ENCODE results near the gene BICRAL.

The BICRAL gene

GRCh38 chr6:42911171-42912021, 129.5 kb downstream of the BICRAL start:
- Histone ChIP-seq H3K9me3 (ENCODE audit: low read depth, low read length) (no peaks in the 10 kb centered on the region), H3K9ac (ENCODE audit: insufficient read length) (no peak overlapping the region), H3K27ac (no peak overlapping the region), H3K4me3 (no peak overlapping the region), H3K36me3 (ENCODE audit: insufficient read depth, low read length) (no peaks in the 10 kb centered on the region)
- DNase-seq (ENCODE audit: low read depth, low spot score) = no peak
- TF ChIP-seq POLR2AphosphoS5 (IDR thresholded peaks at IDR 0.05; ENCODE audit: borderline replicate concordance, low read depth, low read length) (no peak), EZH2 (IDR thresholded peaks at IDR 0.05) (no peak), FOXP2 (optimal IDR thresholded peaks at IDR 0.05; ENCODE audit: control extremely low read depth, extremely low read length, insufficient read depth) (no peak)

- TF ChIP-seq FOXP2 (optimal IDR thresholded peaks at IDR 0.05; ENCODE audit: control extremely low read depth, extremely low read length, insufficient read depth) (no peak), EZH2 (IDR thresholded peaks at IDR 0.05) (no peak), POLR2AphosphoS5 (IDR thresholded peaks at IDR 0.05; ENCODE audit: borderline replicate concordance, low read depth, low read length) (no peak)
- no peak for DNase-seq (ENCODE audit: low read depth, low spot score)
Observed at GRCh38 chr6:42914546-42914945, 132.7 kb downstream of the BICRAL start.

GRCh38 chr6:42915732-42916131, 133.9 kb downstream of the BICRAL start, which contains the start of gene PTCRA:
TSS of gene PTCRA (plus strand) at chr6:42916053. CDS start at chr6:42916070, 17 bp downstream.
- Histone ChIP-seq H3K9ac (ENCODE audit: insufficient read length) (no peak within 1 kb of the TSS), H3K27ac (no peak within 1 kb of the TSS), H3K9me3 (ENCODE audit: low read depth, low read length) (no peaks in the 10 kb centered on the region), H3K4me3 (no peak within 1 kb of the TSS), H3K36me3 (ENCODE audit: insufficient read depth, low read length) (no peaks in the 10 kb centered on the region)
- DNase-seq (ENCODE audit: low read depth, low spot score) = no peak
- TF ChIP-seq EZH2 (IDR thresholded peaks at IDR 0.05) (no peak), FOXP2 (optimal IDR thresholded peaks at IDR 0.05; ENCODE audit: control extremely low read depth, extremely low read length, insufficient read depth) (no peak), POLR2AphosphoS5 (IDR thresholded peaks at IDR 0.05; ENCODE audit: borderline replicate concordance, low read depth, low read length) (no peak)

More at GRCh38 chr6:42914546-42914945, 132.7 kb downstream of the BICRAL start:
- Histone ChIP-seq H3K36me3 (ENCODE audit: insufficient read depth, low read length) (no peaks in the 10 kb centered on the region), H3K9ac (ENCODE audit: insufficient read length) (no peak overlapping the region), H3K4me3 (no peak overlapping the region), H3K27ac (no peak overlapping the region), H3K9me3 (ENCODE audit: low read depth, low read length) (no peaks in the 10 kb centered on the region)

- H3K4me3 ChIP-seq = no peak overlapping the region
- TF ChIP-seq EZH2 (IDR thresholded peaks at IDR 0.05) (no peak), FOXP2 (optimal IDR thresholded peaks at IDR 0.05; ENCODE audit: control extremely low read depth, extremely low read length, insufficient read depth) (no peak), POLR2AphosphoS5 (IDR thresholded peaks at IDR 0.05; ENCODE audit: borderline replicate concordance, low read depth, low read length) (no peak)
- DNase-seq (ENCODE audit: low read depth, low spot score) = no peak
- no peaks in the 10 kb centered on the region for H3K9me3 ChIP-seq (ENCODE audit: low read depth, low read length)
- H3K27ac ChIP-seq = no peak overlapping the region
- no peak overlapping the region for H3K9ac ChIP-seq (ENCODE audit: insufficient read length)
- no peaks in the 10 kb centered on the region for H3K36me3 ChIP-seq (ENCODE audit: insufficient read depth, low read length)
Observed at GRCh38 chr6:42916288-42916687, 134.4 kb downstream of the BICRAL start.

Data from SK-N-MC (cell line).